Activated CD4-positive, alpha-beta T cell treated with anti-CD3 and anti-CD28 coated beads, Interleukin-2, amount 10 ng/mL, durations not matched to agents 24 days and 14 days (primary cell): ENCODE results near the gene REP15. TPM values are rescaled to one million over a fixed set of nuclear protein-coding genes. Genes with fewer than 3 reads are reported as not detected.

Experiments used
- DNase-seq: peaks from one replicate; pipeline ENCODE4 v3.0.0; 2022
- H3K27ac Mint-ChIP-seq: one replicate; pipeline ENCODE4 v1.8.0; 2022; ENCODE audit warnings: mild to moderate bottlenecking, mixed read lengths
- H3K27me3 Mint-ChIP-seq: one replicate; pipeline ENCODE4 v1.8.0; 2022; ENCODE audit warnings: mixed read lengths
- H3K36me3 Mint-ChIP-seq: one replicate; pipeline ENCODE4 v1.8.0; 2022; ENCODE audit warnings: low read depth, mild to moderate bottlenecking, mixed read lengths
- H3K4me1 Mint-ChIP-seq: one replicate; pipeline ENCODE4 v1.8.0; 2021; ENCODE audit warnings: mixed read lengths
- H3K4me3 Mint-ChIP-seq: one replicate; pipeline ENCODE4 v1.8.0; 2022; ENCODE audit warnings: mild to moderate bottlenecking, moderate library complexity, mixed read lengths
- H3K9me3 Mint-ChIP-seq: one replicate; pipeline ENCODE4 v1.8.0; 2021; ENCODE audit warnings: mixed read lengths
- intact Hi-C: fragments of 100-400 bp; cut with micrococcal nuclease; formaldehyde crosslinking; loops from one replicate; pipeline ENCODE4 v1.15.1; 2023
- total RNA-seq: library from RNA; stranded (reverse); gene quantifications from 2 replicates; pipeline ENCODE4 v1.2.3, GENCODE V29; 2022

The REP15 gene
- total RNA-seq, 1 donor from 2014 or later = 0.77 TPM

DNA sequence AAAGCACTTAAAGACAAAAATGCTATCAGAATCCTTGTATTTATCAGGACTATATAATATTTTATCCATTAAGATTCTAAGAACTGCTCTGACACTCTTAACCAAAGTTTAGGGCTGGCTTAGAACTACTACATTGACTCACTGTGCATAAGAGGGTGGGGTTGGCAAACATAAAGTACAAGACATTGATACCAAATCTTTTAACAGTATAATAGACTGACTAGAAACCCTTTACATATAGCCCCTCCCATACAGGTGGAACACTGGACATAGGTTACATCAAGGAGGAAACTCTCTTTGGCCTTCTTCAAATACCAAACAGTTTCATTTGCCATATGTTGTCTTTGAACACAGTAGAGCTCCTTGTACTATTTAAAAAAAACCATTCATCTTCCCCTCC lies 15.6 kb upstream of the REP15 start:
- peaks cover 9% of the 10 kb centered on the region for H3K36me3 Mint-ChIP-seq
- no peaks in the 10 kb centered on the region for H3K4me1 Mint-ChIP-seq
- H3K4me3 Mint-ChIP-seq = no peak overlapping the region
- H3K27ac Mint-ChIP-seq = no peak overlapping the region
- no peaks in the 10 kb centered on the region for H3K27me3 Mint-ChIP-seq
- H3K9me3 Mint-ChIP-seq = no peaks in the 10 kb centered on the region
- intact Hi-C loops = no loop called here
- DNase-seq = no peak

DNA sequence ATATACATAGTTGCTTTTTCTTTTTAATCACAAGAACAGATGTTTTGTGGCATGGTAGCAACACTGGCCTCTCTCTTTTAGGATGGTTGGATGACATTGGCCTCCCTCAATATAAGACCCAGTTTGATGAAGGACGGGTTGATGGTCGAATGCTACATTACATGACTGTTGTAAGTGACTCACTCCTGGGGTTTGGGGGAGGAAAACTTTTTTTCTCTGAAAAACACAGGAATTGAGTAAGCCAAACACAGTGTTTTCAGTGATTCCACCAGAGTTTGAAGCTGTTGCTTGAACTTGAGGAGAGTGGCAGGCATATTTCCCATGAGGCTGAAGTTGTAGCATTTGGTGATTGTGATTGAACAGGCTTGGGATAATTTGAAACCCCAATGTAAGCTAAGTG lies 13.7 kb upstream of the REP15 start:
- intact Hi-C loops = no loop called here
- peaks cover 10% of the 10 kb centered on the region for H3K36me3 Mint-ChIP-seq
- H3K4me3 Mint-ChIP-seq = no peak overlapping the region
- no peak overlapping the region for H3K27ac Mint-ChIP-seq
- no peaks in the 10 kb centered on the region for H3K4me1 Mint-ChIP-seq
- no peaks in the 10 kb centered on the region for H3K9me3 Mint-ChIP-seq
- no peaks in the 10 kb centered on the region for H3K27me3 Mint-ChIP-seq
- no peak for DNase-seq

- no peaks in the 10 kb centered on the region for H3K4me1 Mint-ChIP-seq
- H3K27ac Mint-ChIP-seq = no peak overlapping the region
- no peaks in the 10 kb centered on the region for H3K27me3 Mint-ChIP-seq
- no peak overlapping the region for H3K4me3 Mint-ChIP-seq
- no peak for DNase-seq
- no peaks in the 10 kb centered on the region for H3K9me3 Mint-ChIP-seq
- intact Hi-C loops = no loop called here
- H3K36me3 Mint-ChIP-seq = peaks cover 9% of the 10 kb centered on the region
Observed at GRCh38 chr12:27685274-27685673, 11.0 kb upstream of the REP15 start.

- no peaks in the 10 kb centered on the region for H3K27me3 Mint-ChIP-seq
- H3K9me3 Mint-ChIP-seq = no peaks in the 10 kb centered on the region
- no peak overlapping the region for H3K4me3 Mint-ChIP-seq
- intact Hi-C loops = no loop called here
- H3K27ac Mint-ChIP-seq = no peak overlapping the region
- no peak for DNase-seq
- H3K36me3 Mint-ChIP-seq = peaks cover 9% of the 10 kb centered on the region
- no peaks in the 10 kb centered on the region for H3K4me1 Mint-ChIP-seq
Observed at GRCh38 chr12:27686147-27686546, 10.1 kb upstream of the REP15 start.

DNA sequence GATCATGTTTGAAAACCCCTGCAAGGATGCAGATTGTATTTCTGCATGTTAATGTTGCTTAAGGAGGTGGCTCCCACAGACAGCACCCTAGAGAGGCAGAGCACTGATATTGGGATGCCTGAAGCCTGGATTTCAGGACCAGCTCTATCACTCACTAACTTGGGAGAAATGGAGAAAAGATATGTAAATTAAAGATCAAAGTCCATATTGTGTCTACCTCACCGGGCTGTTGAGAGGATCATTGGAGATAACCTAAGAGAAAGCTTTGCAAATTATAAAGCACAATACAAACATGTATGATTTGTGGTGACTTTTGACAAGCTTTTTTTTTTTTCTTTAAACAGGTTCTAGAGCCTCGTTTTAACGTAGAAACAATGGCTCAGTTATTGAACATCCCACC lies 7.6 kb upstream of the REP15 start:
- H3K9me3 Mint-ChIP-seq = no peaks in the 10 kb centered on the region
- DNase-seq = no peak
- intact Hi-C loops = no loop called here
- peaks cover 10% of the 10 kb centered on the region for H3K36me3 Mint-ChIP-seq
- no peak overlapping the region for H3K4me3 Mint-ChIP-seq
- no peaks in the 10 kb centered on the region for H3K27me3 Mint-ChIP-seq
- no peaks in the 10 kb centered on the region for H3K4me1 Mint-ChIP-seq
- no peak overlapping the region for H3K27ac Mint-ChIP-seq

GRCh38 chr12:27689558-27690180 lies 6.6 kb upstream of the REP15 start:
- Mint-ChIP-seq H3K27ac (no peak overlapping the region), H3K9me3 (no peaks in the 10 kb centered on the region), H3K36me3 (peaks cover 10% of the 10 kb centered on the region), H3K4me1 (no peaks in the 10 kb centered on the region), H3K27me3 (no peaks in the 10 kb centered on the region), H3K4me3 (no peak overlapping the region)
- no peak for DNase-seq
- intact Hi-C loops = no loop called here

GRCh38 chr12:27693403-27693802 lies 2.8 kb upstream of the REP15 start:
- H3K27ac Mint-ChIP-seq = no peak overlapping the region
- no peak for DNase-seq
- no peak overlapping the region for H3K4me3 Mint-ChIP-seq
- H3K27me3 Mint-ChIP-seq = no peaks in the 10 kb centered on the region
- no peaks in the 10 kb centered on the region for H3K9me3 Mint-ChIP-seq
- H3K4me1 Mint-ChIP-seq = no peaks in the 10 kb centered on the region
- intact Hi-C loops = no loop called here
- peaks cover 8% of the 10 kb centered on the region for H3K36me3 Mint-ChIP-seq

DNA sequence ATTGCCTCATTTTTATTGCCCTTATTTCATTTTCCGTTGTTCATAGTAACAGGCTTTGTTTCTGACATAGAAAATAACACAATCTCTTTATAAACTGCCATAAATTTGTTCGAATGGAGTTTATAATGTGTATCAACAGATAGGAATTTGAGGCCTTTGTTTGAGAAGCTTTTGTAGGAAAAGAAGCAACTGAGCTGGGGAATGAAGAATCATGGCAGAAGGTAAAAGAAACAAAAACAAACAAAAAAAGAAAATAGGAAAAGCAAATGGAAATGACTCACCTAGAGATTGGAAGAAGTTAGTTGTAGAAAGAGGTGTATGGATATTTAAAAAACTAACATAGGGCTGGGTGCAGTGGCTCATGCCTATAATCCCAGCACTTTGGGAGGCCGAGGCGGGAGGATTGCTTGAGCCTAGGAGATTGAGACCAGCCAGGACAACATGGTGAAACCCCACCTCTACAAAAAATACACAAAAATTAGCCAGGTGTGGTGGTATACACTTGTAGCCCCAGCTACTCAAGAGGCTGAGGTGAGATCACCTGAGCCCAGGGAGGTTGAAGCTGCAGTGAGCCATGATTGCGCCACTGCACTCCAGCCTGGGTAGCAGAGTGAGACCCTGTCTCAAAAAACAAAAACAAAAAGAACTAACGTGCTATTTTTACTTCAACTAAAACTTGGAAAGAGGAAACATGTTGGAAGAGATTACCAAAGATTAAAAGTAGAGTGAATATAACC lies 523 bp upstream of the REP15 start:
- H3K4me3 Mint-ChIP-seq = no peak overlapping the region
- H3K27ac Mint-ChIP-seq = no peak overlapping the region
- no peak for DNase-seq
- no peaks in the 10 kb centered on the region for H3K4me1 Mint-ChIP-seq
- no peaks in the 10 kb centered on the region for H3K9me3 Mint-ChIP-seq
- H3K27me3 Mint-ChIP-seq = no peaks in the 10 kb centered on the region
- H3K36me3 Mint-ChIP-seq = peaks cover 4% of the 10 kb centered on the region
- intact Hi-C loops = no loop called here

DNA sequence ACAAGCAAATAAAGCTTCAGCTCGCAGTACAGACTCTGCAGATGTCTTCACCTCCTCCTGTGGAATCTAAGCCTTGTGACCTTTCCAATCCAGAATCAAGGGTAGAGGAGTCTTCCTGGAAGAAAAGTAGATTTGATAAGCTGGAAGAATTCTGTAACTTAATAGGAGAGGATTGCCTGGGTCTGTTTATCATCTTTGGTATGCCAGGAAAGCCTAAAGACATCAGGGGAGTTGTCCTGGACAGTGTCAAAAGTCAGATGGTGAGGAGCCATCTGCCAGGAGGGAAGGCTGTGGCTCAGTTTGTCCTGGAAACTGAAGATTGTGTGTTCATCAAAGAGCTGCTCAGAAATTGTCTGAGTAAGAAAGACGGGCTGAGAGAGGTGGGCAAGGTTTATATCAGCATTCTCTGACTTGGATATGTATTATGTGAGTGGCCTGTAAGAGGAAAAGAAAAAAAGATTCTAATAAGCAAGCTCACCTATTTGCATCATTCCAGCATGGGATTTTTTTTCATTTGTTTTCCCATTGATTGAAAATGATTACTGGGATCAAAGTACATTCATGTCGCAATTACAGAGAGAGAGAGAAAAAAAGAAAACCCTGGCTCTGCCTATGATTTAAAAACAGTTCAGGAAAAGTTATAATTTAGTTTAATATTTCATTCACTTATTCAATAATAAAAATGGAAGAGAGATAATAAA lies 767 bp downstream of the REP15 start:
- no peak overlapping the region for H3K27ac Mint-ChIP-seq
- no peak overlapping the region for H3K4me3 Mint-ChIP-seq
- intact Hi-C loops = no loop called here
- DNase-seq = no peak
- H3K36me3 Mint-ChIP-seq = peaks cover 4% of the 10 kb centered on the region
- no peaks in the 10 kb centered on the region for H3K9me3 Mint-ChIP-seq
- H3K4me1 Mint-ChIP-seq = no peaks in the 10 kb centered on the region
- peaks cover 3% of the 10 kb centered on the region for H3K27me3 Mint-ChIP-seq

DNA sequence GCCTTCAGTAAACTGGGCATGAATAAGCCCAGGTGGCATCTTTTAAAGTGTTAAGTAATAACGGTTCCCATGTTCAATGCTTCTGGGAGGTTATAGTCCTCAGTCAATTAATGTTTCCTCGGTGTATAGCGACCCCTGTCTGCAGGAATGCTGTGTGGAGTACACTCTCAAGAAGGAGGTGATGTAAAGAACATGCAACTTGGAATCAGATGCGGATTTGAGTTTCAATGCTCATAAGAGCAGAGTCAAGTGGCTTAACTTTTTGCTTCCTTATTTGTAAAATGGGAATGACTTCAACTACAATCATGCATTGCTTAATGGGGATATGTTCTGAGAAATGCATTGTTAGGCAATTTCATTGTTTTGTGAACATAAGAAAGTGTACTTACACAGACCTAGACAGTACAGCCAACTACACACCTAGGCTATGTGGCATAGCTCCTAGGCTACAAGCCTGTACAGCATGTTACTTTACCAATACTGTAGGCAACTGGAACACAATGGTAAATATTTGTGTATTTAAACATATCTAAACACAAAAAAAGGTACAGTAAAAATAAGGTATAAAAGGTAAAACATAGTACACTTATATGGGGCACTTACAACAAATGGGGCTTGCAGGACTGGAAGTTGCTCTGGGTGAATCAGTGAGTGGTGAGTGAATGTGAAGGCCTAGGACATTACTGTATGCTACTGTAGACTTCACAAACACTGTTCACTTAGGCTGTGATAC lies 7.6 kb downstream of the REP15 start:
- H3K4me3 Mint-ChIP-seq = no peak overlapping the region
- no peaks in the 10 kb centered on the region for H3K9me3 Mint-ChIP-seq
- peaks cover 16% of the 10 kb centered on the region for H3K27me3 Mint-ChIP-seq
- no peak overlapping the region for H3K27ac Mint-ChIP-seq
- peaks cover 2% of the 10 kb centered on the region for H3K4me1 Mint-ChIP-seq
- DNase-seq = peak; percentile 92
- intact Hi-C loops = loop anchor here (1.0 to 5.0 kb wide), 2 partner anchors 52 to 269 kb away; no protein-coding TSS in a partner anchor
- no peaks in the 10 kb centered on the region for H3K36me3 Mint-ChIP-seq

- peak; percentile 44 for DNase-seq
- peaks cover 8% of the 10 kb centered on the region for H3K4me1 Mint-ChIP-seq
- H3K4me3 Mint-ChIP-seq = no peak overlapping the region
- H3K9me3 Mint-ChIP-seq = no peaks in the 10 kb centered on the region
- H3K27me3 Mint-ChIP-seq = peaks cover 16% of the 10 kb centered on the region
- intact Hi-C loops = loop anchor here (5.0 kb wide), 1 partner anchor 323 kb away; no protein-coding TSS in a partner anchor
- H3K36me3 Mint-ChIP-seq = no peaks in the 10 kb centered on the region
- H3K27ac Mint-ChIP-seq = no peak overlapping the region
Observed at GRCh38 chr12:27705263-27705662, 9.0 kb downstream of the REP15 start.

DNA sequence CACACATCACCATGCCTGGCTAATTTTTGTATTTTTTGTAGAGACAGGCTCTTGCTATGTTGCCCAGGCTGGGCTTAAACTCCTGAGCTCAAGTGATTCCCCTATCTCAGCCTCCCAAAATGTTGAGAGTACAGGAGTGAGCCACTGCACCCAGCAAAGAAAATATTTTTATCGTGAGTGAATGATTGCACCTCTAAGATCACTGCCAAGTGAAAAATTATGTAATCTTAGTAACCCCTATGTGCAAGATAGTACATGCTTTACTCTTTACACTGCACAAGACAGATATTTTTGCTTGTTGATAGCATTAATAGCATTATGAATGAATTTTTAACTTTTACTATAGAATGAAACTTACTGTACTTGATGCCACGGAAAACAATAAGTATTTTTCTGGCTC lies 11.0 kb downstream of the REP15 start:
- Mint-ChIP-seq H3K4me1 (peaks cover 17% of the 10 kb centered on the region), H3K27me3 (peaks cover 11% of the 10 kb centered on the region), H3K4me3 (no peak overlapping the region), H3K36me3 (peaks cover 8% of the 10 kb centered on the region), H3K9me3 (no peaks in the 10 kb centered on the region), H3K27ac (no peak overlapping the region)
- intact Hi-C loops = loop anchor here (5.0 kb wide), 1 partner anchor 325 kb away; no protein-coding TSS in a partner anchor
- DNase-seq = no peak

DNA sequence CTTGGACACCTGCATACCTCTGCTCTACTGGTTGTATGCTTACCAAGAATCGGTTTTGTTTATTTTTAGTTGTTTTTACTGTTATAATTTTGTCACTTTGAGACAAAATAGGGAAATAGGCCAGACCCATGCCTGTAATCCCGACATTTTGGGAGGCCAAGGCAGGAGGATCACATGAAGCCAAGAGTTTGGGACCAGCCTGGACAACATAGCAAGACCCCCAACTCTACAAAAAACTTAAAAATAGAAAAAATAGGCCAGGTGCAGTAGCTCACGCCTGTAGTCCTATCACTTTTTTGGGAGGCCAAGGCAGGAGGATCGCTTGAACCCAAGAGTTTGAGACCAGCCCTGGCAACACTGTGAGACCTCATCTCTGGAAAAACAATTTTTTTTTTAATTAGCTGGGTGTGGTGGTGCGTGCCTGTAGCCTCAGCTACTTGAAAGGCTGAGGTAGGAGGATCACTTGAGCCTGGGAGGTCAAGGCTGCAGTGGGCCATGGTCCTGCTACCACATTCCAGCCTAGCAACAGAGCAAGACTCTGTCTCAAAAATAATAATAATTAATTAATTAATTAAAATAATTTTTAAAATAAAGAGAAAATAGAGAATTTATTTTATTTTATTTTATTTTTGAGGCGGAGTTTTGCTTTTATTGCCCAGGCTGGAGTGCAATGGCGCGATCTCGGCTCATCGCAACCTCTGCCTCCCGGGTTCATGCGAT lies 13.1 kb downstream of the REP15 start:
- peaks cover 27% of the 10 kb centered on the region for H3K4me1 Mint-ChIP-seq
- peaks cover 9% of the 10 kb centered on the region for H3K27me3 Mint-ChIP-seq
- H3K36me3 Mint-ChIP-seq = peaks cover 16% of the 10 kb centered on the region
- peak overlapping the region; percentile 95 for H3K4me3 Mint-ChIP-seq
- peak; percentile 47 for DNase-seq
- H3K9me3 Mint-ChIP-seq = no peaks in the 10 kb centered on the region
- intact Hi-C loops = loop anchor here (5.0 kb wide), 1 partner anchor 327 kb away; no protein-coding TSS in a partner anchor
- H3K27ac Mint-ChIP-seq = no peak overlapping the region
